Liver (tissue), 9 donors: ENCODE results near the gene DNAL1. TPM values are rescaled to one million over a fixed set of nuclear protein-coding genes. Genes with fewer than 3 reads are reported as not detected.

ENCODE experiments used
- DNase-seq: peaks from one replicate; pipeline ENCODE4 v3.0.0-alpha.2; 2017; ENCODE audit warnings: low spot score
- H3K27ac ChIP-seq, 2 donors: one replicate each; pipeline ENCODE4 v1.7.0; 2013; ENCODE audit warnings: inconsistent platforms in 2 of 2, low read length in 2 of 2, control low read depth in 1 of 2, low read depth in 1 of 2, mild to moderate bottlenecking in 1 of 2
- H3K27me3 ChIP-seq, 4 donors: one replicate each; pipeline versions ENCODE4 v1.6.1 to v1.7.0; 2013; ENCODE audit warnings: low read length in 3 of 4, inconsistent platforms in 1 of 4, mild to moderate bottlenecking in 1 of 4, moderate library complexity in 1 of 4; ENCODE audit not compliant: control insufficient read depth in 4 of 4, insufficient read depth in 4 of 4
- H3K36me3 ChIP-seq, 4 donors: one replicate each; pipeline versions ENCODE4 v1.6.1 to v1.7.0; 2013; ENCODE audit warnings: low read length in 3 of 4, mild to moderate bottlenecking in 3 of 4, low read depth in 1 of 4, moderate library complexity in 1 of 4; ENCODE audit not compliant: control insufficient read depth in 4 of 4, insufficient read depth in 3 of 4
- H3K4me1 ChIP-seq, 4 donors: one replicate each; pipeline versions ENCODE4 v1.6.1 to v1.7.0; 2013; ENCODE audit warnings: low read length in 3 of 4, mild to moderate bottlenecking in 3 of 4, moderate library complexity in 1 of 4; ENCODE audit not compliant: control insufficient read depth in 4 of 4, insufficient read depth in 4 of 4
- H3K4me3 ChIP-seq, 3 donors: one replicate each; pipeline versions ENCODE4 v1.6.1 to v1.7.0; 2013; ENCODE audit warnings: low read length in 3 of 3, control low read depth in 1 of 3, low read depth in 1 of 3, mild to moderate bottlenecking in 1 of 3
- H3K9ac ChIP-seq, 2 donors: one replicate each; pipeline ENCODE4 v1.7.0; 2013; ENCODE audit warnings: low read length in 2 of 2, mild to moderate bottlenecking in 2 of 2, moderate library complexity in 2 of 2, control low read depth in 1 of 2, low read depth in 1 of 2
- H3K9me3 ChIP-seq, 4 donors: one replicate each; pipeline versions ENCODE4 v1.6.1 to v1.7.0; 2013; ENCODE audit warnings: low read length in 3 of 4; ENCODE audit not compliant: control insufficient read depth in 4 of 4
- ATF3 ChIP-seq: IDR thresholded peaks from 2 replicates; pipeline ENCODE4 v1.6.1; 2016; ENCODE audit warnings: antibody characterized with exemption
- EGR1 ChIP-seq, 2 donors: IDR thresholded peaks; 2 replicates each; pipeline ENCODE4 v1.6.1; 2016 to 2018; ENCODE audit warnings: antibody characterized with exemption in 2 of 2, low read depth in 2 of 2
- FOXA1 ChIP-seq: IDR thresholded peaks from 2 replicates; pipeline ENCODE4 v1.6.1; 2016; ENCODE audit warnings: antibody characterized with exemption
- FOXA2 ChIP-seq: IDR thresholded peaks from 2 replicates; pipeline ENCODE4 v1.6.1; 2016; ENCODE audit warnings: antibody characterized with exemption
- HNF4A ChIP-seq, 2 donors: conservative IDR thresholded peaks; 2 replicates each; pipeline ENCODE4 v1.6.1; 2016; ENCODE audit warnings: antibody characterized with exemption in 2 of 2, mild to moderate bottlenecking in 2 of 2
- HNF4G ChIP-seq: IDR thresholded peaks from 2 replicates; pipeline ENCODE4 v1.6.1; 2016; ENCODE audit warnings: antibody characterized with exemption
- JUND ChIP-seq, 2 donors: IDR thresholded peaks; 2 replicates each; pipeline ENCODE4 v1.6.1; 2016; ENCODE audit warnings: antibody characterized with exemption in 2 of 2
- NR2F2 ChIP-seq: IDR thresholded peaks from 2 replicates; pipeline ENCODE4 v1.6.1; 2016; ENCODE audit warnings: antibody characterized with exemption
- RAD21 ChIP-seq, 2 donors: IDR thresholded peaks; 2 replicates each; pipeline ENCODE4 v1.6.1; 2016; ENCODE audit warnings: antibody characterized with exemption in 2 of 2, mild to moderate bottlenecking in 2 of 2
- RXRA ChIP-seq, 2 donors: IDR thresholded peaks; 2 replicates each; pipeline ENCODE4 v1.6.1; 2017 to 2018; ENCODE audit warnings: antibody characterized with exemption in 2 of 2, mild to moderate bottlenecking in 1 of 2
- SP1 ChIP-seq: IDR thresholded peaks from 2 replicates; pipeline ENCODE4 v1.6.1; 2018; ENCODE audit warnings: antibody characterized with exemption, mild to moderate bottlenecking
- TAF1 ChIP-seq: conservative IDR thresholded peaks from 2 replicates; pipeline ENCODE4 v1.6.1; 2016; ENCODE audit warnings: antibody characterized with exemption, mild to moderate bottlenecking
- ZBTB33 ChIP-seq: IDR thresholded peaks from 2 replicates; pipeline ENCODE4 v1.6.1; 2016; ENCODE audit warnings: antibody characterized with exemption
- WGBS: extraction: QIAGEN DNeasy Blood & Tissue Kit; methylation state at CpG from one replicate; pipeline ENCODE4 v1.1.7; 2013; 5-methylcytosine and 5-hydroxymethylcytosine counted together
- polyA plus RNA-seq, 2 donors: library from polyadenylated mRNA; stranded (reverse) in 1 of 2; unstranded in 1 of 2; fragments of 200-250 nt in 1 of 2; fragments of >200 nt in 1 of 2; fragmentation: Nextera tagmentation in 1 of 2; extraction: Ambion mirVana in 1 of 2; gene quantifications; one replicate each; pipeline versions ENCODE4 v1.2.1 to v1.2.3, GENCODE V29; 2013 to 2015
- total RNA-seq, 2 donors: library from RNA; depleted of rRNA; stranded (reverse); fragments of >200 nt; gene quantifications; one replicate each; pipeline ENCODE4 v1.2.3, GENCODE V29; 2014
- TF ChIP-seq, protein P1 (sequence below): IDR thresholded peaks from 2 replicates; pipeline ENCODE4 v1.6.1; 2016; ENCODE audit warnings: antibody characterized with exemption, mild to moderate bottlenecking
- TF ChIP-seq, protein P2 (sequence below): fragments of 150-350 bp; IDR thresholded peaks from 2 replicates; pipeline ENCODE4 v1.5.1; 2017; ENCODE audit warnings: improper control_type of control experiment, low read depth, low read length; ENCODE audit not compliant: missing input control
- TF ChIP-seq, protein P3 (sequence below): IDR thresholded peaks from 2 replicates; pipeline ENCODE4 v1.6.1; 2016; ENCODE audit warnings: antibody characterized with exemption
- donor health status: healthy.
- donor health status: healthy.
- donor health status: healthy.
- donor health status: healthy.
- donor health status: healthy.

Gene DNAL1
- total and polyA plus RNA-seq, 4 donors: 1.9 to 3.4 (median 2.4) TPM

- no peaks in the 10 kb centered on the region for H3K36me3 ChIP-seq
- peaks cover 43 to 90% (median 78%) of the 10 kb centered on the region in 4 donors for H3K4me1 ChIP-seq
- no peaks in the 10 kb centered on the region for H3K9me3 ChIP-seq
- H3K27me3 ChIP-seq: no peaks in the 10 kb centered on the region
- 62% methylated on average over 11 of the region's 11 CpGs for WGBS
- TF ChIP-seq HNF4G (no peak), FOXA2 (no peak), HNF4A (conservative IDR thresholded peaks at IDR 0.05) (no peak), FOXA1 (no peak), ATF3 (no peak), SP1 (no peak), ZBTB33 (no peak), TAF1 (no peak), JUND (IDR thresholded peaks at IDR 0.05) (no peak), RAD21 (IDR thresholded peaks at IDR 0.05) (no peak), RXRA (IDR thresholded peaks at IDR 0.05) (no peak), NR2F2 (no peak), EGR1 (IDR thresholded peaks at IDR 0.05; ENCODE audit: low read depth in 2 of 2) (no peak)
- TF ChIP-seq, protein P1, sequence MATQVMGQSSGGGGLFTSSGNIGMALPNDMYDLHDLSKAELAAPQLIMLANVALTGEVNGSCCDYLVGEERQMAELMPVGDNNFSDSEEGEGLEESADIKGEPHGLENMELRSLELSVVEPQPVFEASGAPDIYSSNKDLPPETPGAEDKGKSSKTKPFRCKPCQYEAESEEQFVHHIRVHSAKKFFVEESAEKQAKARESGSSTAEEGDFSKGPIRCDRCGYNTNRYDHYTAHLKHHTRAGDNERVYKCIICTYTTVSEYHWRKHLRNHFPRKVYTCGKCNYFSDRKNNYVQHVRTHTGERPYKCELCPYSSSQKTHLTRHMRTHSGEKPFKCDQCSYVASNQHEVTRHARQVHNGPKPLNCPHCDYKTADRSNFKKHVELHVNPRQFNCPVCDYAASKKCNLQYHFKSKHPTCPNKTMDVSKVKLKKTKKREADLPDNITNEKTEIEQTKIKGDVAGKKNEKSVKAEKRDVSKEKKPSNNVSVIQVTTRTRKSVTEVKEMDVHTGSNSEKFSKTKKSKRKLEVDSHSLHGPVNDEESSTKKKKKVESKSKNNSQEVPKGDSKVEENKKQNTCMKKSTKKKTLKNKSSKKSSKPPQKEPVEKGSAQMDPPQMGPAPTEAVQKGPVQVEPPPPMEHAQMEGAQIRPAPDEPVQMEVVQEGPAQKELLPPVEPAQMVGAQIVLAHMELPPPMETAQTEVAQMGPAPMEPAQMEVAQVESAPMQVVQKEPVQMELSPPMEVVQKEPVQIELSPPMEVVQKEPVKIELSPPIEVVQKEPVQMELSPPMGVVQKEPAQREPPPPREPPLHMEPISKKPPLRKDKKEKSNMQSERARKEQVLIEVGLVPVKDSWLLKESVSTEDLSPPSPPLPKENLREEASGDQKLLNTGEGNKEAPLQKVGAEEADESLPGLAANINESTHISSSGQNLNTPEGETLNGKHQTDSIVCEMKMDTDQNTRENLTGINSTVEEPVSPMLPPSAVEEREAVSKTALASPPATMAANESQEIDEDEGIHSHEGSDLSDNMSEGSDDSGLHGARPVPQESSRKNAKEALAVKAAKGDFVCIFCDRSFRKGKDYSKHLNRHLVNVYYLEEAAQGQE: no peak
- TF ChIP-seq, protein P2, sequence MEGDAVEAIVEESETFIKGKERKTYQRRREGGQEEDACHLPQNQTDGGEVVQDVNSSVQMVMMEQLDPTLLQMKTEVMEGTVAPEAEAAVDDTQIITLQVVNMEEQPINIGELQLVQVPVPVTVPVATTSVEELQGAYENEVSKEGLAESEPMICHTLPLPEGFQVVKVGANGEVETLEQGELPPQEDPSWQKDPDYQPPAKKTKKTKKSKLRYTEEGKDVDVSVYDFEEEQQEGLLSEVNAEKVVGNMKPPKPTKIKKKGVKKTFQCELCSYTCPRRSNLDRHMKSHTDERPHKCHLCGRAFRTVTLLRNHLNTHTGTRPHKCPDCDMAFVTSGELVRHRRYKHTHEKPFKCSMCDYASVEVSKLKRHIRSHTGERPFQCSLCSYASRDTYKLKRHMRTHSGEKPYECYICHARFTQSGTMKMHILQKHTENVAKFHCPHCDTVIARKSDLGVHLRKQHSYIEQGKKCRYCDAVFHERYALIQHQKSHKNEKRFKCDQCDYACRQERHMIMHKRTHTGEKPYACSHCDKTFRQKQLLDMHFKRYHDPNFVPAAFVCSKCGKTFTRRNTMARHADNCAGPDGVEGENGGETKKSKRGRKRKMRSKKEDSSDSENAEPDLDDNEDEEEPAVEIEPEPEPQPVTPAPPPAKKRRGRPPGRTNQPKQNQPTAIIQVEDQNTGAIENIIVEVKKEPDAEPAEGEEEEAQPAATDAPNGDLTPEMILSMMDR: no peak
- TF ChIP-seq, protein P3, sequence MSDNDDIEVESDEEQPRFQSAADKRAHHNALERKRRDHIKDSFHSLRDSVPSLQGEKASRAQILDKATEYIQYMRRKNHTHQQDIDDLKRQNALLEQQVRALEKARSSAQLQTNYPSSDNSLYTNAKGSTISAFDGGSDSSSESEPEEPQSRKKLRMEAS: no peak
- H3K9ac ChIP-seq: no peak overlapping the region
- H3K27ac ChIP-seq: no peak overlapping the region
- DNase-seq: no peak
- no peak overlapping the region for H3K4me3 ChIP-seq
Observed at GRCh38 chr14:73749706-73750530, 105.1 kb downstream of the DNAL1 start.
